HCT116 (cell line): Measurements from ENCODE around the gene MMAA. TPM values are rescaled to one million over a fixed set of nuclear protein-coding genes. Genes with fewer than 3 reads are reported as not detected.

Source experiments
- ATAC-seq: fragments of 200-7000 bp; cut with Tn5 transposase; 2 replicates; pipeline ENCODE4 v1.9.1; 2020; ENCODE audit warnings: mild to moderate bottlenecking, moderate library complexity
- BruUV-seq: library from RNA; stranded (reverse); fragments of 400-500 nt; replicated peaks from 2 replicates; lab custom pipeline; 2021; lab: Mats Ljungman, UMichigan
- CTCF ChIA-PET: fragments of 300-600 bp; sonication (Branson Sonifier 250); formaldehyde crosslinking; loops from one replicate; lab custom pipeline; 2021; ENCODE audit warnings: antibody characterized with exemption; lab: Charles Lee
- POLR2A ChIA-PET: fragments of 300-600, 350-600 bp; sonication (Branson Sonifier 250); formaldehyde crosslinking; loops from one replicate; lab custom pipeline; 2021; ENCODE audit warnings: antibody characterized with exemption; lab: Charles Lee
- RAD21 ChIA-PET, 2 experiments: fragments of 300-600 bp; sonication (Branson Sonifier 250); formaldehyde crosslinking; loops; one replicate each; lab custom pipeline; 2023; ENCODE audit warnings: low total read pairs in 2 of 2; ENCODE audit not compliant: uncharacterized antibody in 2 of 2, unreplicated experiment in 2 of 2, low non-redundant PET in 1 of 2; lab: Charles Lee
- DNase-seq: peaks from one replicate; pipeline ENCODE4 v3.0.0-alpha.2; 2010; ENCODE audit warnings: low read depth, low spot score
- H2AFZ ChIP-seq: fragments of 200-600 bp; shearing (Covaris generic), sonication (generic); 2 replicates; pipeline ENCODE4 v1.6.1; 2017; ENCODE audit warnings: low read depth, mixed run types, mixed read lengths, antibody characterized with exemption, low read length; ENCODE audit not compliant: poor library complexity, severe bottlenecking
- H3K27ac ChIP-seq: 2 replicates; pipeline ENCODE4 v1.5.1; 2012; ENCODE audit warnings: low read depth, low read length
- H3K27me3 ChIP-seq: fragments of 200-600 bp; sonication (generic); 2 replicates; pipeline ENCODE4 v1.6.1; 2016; ENCODE audit warnings: mixed run types, low read length, mixed read lengths; ENCODE audit not compliant: insufficient read depth
- H3K36me3 ChIP-seq, 2 experiments: fragments of 200-500 bp in 1 of 2; fragments of 200-600 bp in 1 of 2; sonication (Bioruptor generic) in 1 of 2; sonication (generic) in 1 of 2; 2 replicates each; pipeline versions ENCODE4 v1.5.1 to v1.6.1; 2014 to 2016; ENCODE audit warnings: low read length in 2 of 2, inconsistent platforms in 1 of 2, mixed read lengths in 1 of 2, mixed run types in 1 of 2; ENCODE audit not compliant: insufficient read depth in 2 of 2, control insufficient read depth in 1 of 2
- H3K4me1 ChIP-seq, 2 experiments: fragments of 200-600 bp in 1 of 2; sonication (generic) in 1 of 2; 2 replicates each; pipeline versions ENCODE4 v1.5.1 to v1.6.1; 2012 to 2017; ENCODE audit warnings: low read length in 2 of 2, inconsistent platforms in 1 of 2, mild to moderate bottlenecking in 1 of 2, mixed read lengths in 1 of 2, mixed run types in 1 of 2, moderate library complexity in 1 of 2; ENCODE audit not compliant: insufficient read depth in 2 of 2, control insufficient read depth in 1 of 2
- H3K4me2 ChIP-seq: fragments of 200-600 bp; sonication (generic); 2 replicates; pipeline ENCODE4 v1.6.1; 2017; ENCODE audit warnings: mixed run types, low read length, mixed read lengths
- H3K4me3 ChIP-seq, 2 experiments: fragments of 200-600 bp in 1 of 2; sonication (generic) in 1 of 2; replicated peaks in 1 of 2; 2 replicates each; pipeline ENCODE4 v1.5.1; 2011 to 2016; ENCODE audit warnings: low read length in 2 of 2, control low read depth in 1 of 2, low read depth in 1 of 2, mild to moderate bottlenecking in 1 of 2, mixed read lengths in 1 of 2, mixed run types in 1 of 2
- H3K79me2 ChIP-seq: fragments of 200-600 bp; sonication (generic); 2 replicates; pipeline ENCODE4 v1.6.1; 2017; ENCODE audit warnings: mild to moderate bottlenecking, mixed run types, low read length, moderate library complexity, mixed read lengths; ENCODE audit not compliant: insufficient read depth
- H3K9ac ChIP-seq: fragments of 200-600 bp; sonication (generic); 2 replicates; pipeline ENCODE4 v1.6.1; 2016; ENCODE audit warnings: low read length, mixed read lengths
- H3K9me2 ChIP-seq: fragments of 200-600 bp; sonication (generic), shearing (Covaris generic); 2 replicates; pipeline ENCODE4 v1.6.1; 2017; ENCODE audit warnings: mixed run types, mild to moderate bottlenecking, moderate library complexity; ENCODE audit not compliant: insufficient read depth
- H3K9me3 ChIP-seq, 2 experiments: fragments of 200-500 bp in 1 of 2; fragments of 200-600 bp in 1 of 2; sonication (Bioruptor generic) in 1 of 2; sonication (generic) in 1 of 2; 2 replicates each; pipeline ENCODE4 v1.6.1; 2014 to 2017; ENCODE audit warnings: low read length in 2 of 2, mixed read lengths in 2 of 2, inconsistent platforms in 1 of 2, low read depth in 1 of 2, mild to moderate bottlenecking in 1 of 2, mixed run types in 1 of 2, moderate library complexity in 1 of 2; ENCODE audit not compliant: control insufficient read depth in 1 of 2, insufficient read depth in 1 of 2
- H4K20me1 ChIP-seq: fragments of 200-600 bp; sonication (generic), shearing (Covaris generic); 2 replicates; pipeline ENCODE4 v1.6.1; 2017; ENCODE audit warnings: mixed run types, mild to moderate bottlenecking, moderate library complexity; ENCODE audit not compliant: insufficient read depth
- CBX3 ChIP-seq: IDR thresholded peaks from 2 replicates; pipeline ENCODE4 v1.6.1; 2012; ENCODE audit warnings: low read depth
- CEBPB ChIP-seq: IDR thresholded peaks from 2 replicates; pipeline ENCODE4 v1.6.1; 2012; ENCODE audit warnings: low read depth
- EGR1 ChIP-seq: IDR thresholded peaks from 2 replicates; pipeline ENCODE4 v1.6.1; 2012; ENCODE audit warnings: low read depth
- ELF1 ChIP-seq: IDR thresholded peaks from 2 replicates; pipeline ENCODE4 v1.6.1; 2012; ENCODE audit warnings: low read depth, borderline replicate concordance
- EZH2 ChIP-seq: fragments of 200-600 bp; sonication (generic); IDR thresholded peaks from 2 replicates; pipeline ENCODE4 v1.6.1; 2017; ENCODE audit warnings: antibody characterized with exemption, mixed run types
- POLR2AphosphoS5 ChIP-seq: IDR thresholded peaks from 2 replicates; pipeline ENCODE4 v1.6.1; 2011; ENCODE audit warnings: mild to moderate bottlenecking, low read depth, low read length, moderate library complexity
- RAD21 ChIP-seq: IDR thresholded peaks from 2 replicates; pipeline ENCODE4 v1.6.1; 2012; ENCODE audit warnings: low read depth, mild to moderate bottlenecking
- SIN3A ChIP-seq: IDR thresholded peaks from 2 replicates; pipeline ENCODE4 v1.6.1; 2012; ENCODE audit warnings: low read depth
- SP1 ChIP-seq: IDR thresholded peaks from 2 replicates; pipeline ENCODE4 v1.6.1; 2012; ENCODE audit warnings: low read depth
- YY1 ChIP-seq: IDR thresholded peaks from 2 replicates; pipeline ENCODE4 v1.6.1; 2011; ENCODE audit warnings: low read length, low read depth, moderate library complexity, mild to moderate bottlenecking; ENCODE audit not compliant: insufficient replicate concordance; ENCODE audit errors: extremely low read depth
- ZFX ChIP-seq: fragments of 450-650 bp; IDR thresholded peaks from 2 replicates; pipeline ENCODE4 v1.6.1; 2017
- intact Hi-C: fragments of 100-400 bp; cut with micrococcal nuclease; formaldehyde crosslinking; loops from 2 replicates; pipeline ENCODE4 v1.10.0; 2022
- total RNA-seq: library from RNA; stranded (reverse); gene quantifications from one replicate; pipeline ENCODE4 v1.2.1, GENCODE V29; 2021; ENCODE audit not compliant: unreplicated experiment
- TF ChIP-seq, protein P1 (sequence below): IDR thresholded peaks from 2 replicates; pipeline ENCODE4 v1.6.1; 2011; ENCODE audit warnings: mild to moderate bottlenecking, low read length, moderate library complexity; ENCODE audit not compliant: insufficient replicate concordance; ENCODE audit errors: extremely low read depth
- TF ChIP-seq, protein P2 (sequence below), 3 experiments: fragments of 200-600 bp in 1 of 3; sonication (generic) in 1 of 3; IDR thresholded peaks in 2 of 3; conservative IDR thresholded peaks in 1 of 3; 2 replicates each; pipeline ENCODE4 v1.5.1; 2012 to 2017; ENCODE audit warnings: low read depth in 2 of 3, low read length in 2 of 3, antibody characterized with exemption in 1 of 3, borderline replicate concordance in 1 of 3, control low read depth in 1 of 3, mild to moderate bottlenecking in 1 of 3, mixed read lengths in 1 of 3, mixed run types in 1 of 3, moderate library complexity in 1 of 3; ENCODE audit not compliant: insufficient read depth in 1 of 3
- TF ChIP-seq, protein P3 (sequence below): IDR thresholded peaks from 2 replicates; pipeline ENCODE4 v1.6.1; 2012

MMAA gene
- total RNA-seq, 1 experiment from 2014 or later: 3.6 TPM

- H3K27ac ChIP-seq: no peak overlapping the region
- no peak overlapping the region for H2AFZ ChIP-seq
- POLR2A ChIA-PET: no interaction called here
- H3K4me1 ChIP-seq: no peaks in the 10 kb centered on the region
- no TSS peak for BruUV-seq
- no peak overlapping the region for H3K9ac ChIP-seq
- H3K4me2 ChIP-seq: no peak overlapping the region
- no peaks in the 10 kb centered on the region for H3K9me2 ChIP-seq
- intact Hi-C loops: no loop called here
- RAD21 ChIA-PET: no interaction called here
- H3K79me2 ChIP-seq: no peaks in the 10 kb centered on the region
- CTCF ChIA-PET: no interaction called here
- H3K36me3 ChIP-seq: no peaks in the 10 kb centered on the region
- TF ChIP-seq, protein P1, sequence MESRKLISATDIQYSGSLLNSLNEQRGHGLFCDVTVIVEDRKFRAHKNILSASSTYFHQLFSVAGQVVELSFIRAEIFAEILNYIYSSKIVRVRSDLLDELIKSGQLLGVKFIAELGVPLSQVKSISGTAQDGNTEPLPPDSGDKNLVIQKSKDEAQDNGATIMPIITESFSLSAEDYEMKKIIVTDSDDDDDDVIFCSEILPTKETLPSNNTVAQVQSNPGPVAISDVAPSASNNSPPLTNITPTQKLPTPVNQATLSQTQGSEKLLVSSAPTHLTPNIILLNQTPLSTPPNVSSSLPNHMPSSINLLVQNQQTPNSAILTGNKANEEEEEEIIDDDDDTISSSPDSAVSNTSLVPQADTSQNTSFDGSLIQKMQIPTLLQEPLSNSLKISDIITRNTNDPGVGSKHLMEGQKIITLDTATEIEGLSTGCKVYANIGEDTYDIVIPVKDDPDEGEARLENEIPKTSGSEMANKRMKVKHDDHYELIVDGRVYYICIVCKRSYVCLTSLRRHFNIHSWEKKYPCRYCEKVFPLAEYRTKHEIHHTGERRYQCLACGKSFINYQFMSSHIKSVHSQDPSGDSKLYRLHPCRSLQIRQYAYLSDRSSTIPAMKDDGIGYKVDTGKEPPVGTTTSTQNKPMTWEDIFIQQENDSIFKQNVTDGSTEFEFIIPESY: no peak
- TF ChIP-seq ZFX (no peak), EGR1 (no peak), SP1 (no peak), YY1 (no peak), POLR2AphosphoS5 (no peak), ELF1 (no peak), RAD21 (no peak), SIN3A (no peak), CEBPB (no peak), CBX3 (no peak), EZH2 (no peak)
- TF ChIP-seq, protein P2, sequence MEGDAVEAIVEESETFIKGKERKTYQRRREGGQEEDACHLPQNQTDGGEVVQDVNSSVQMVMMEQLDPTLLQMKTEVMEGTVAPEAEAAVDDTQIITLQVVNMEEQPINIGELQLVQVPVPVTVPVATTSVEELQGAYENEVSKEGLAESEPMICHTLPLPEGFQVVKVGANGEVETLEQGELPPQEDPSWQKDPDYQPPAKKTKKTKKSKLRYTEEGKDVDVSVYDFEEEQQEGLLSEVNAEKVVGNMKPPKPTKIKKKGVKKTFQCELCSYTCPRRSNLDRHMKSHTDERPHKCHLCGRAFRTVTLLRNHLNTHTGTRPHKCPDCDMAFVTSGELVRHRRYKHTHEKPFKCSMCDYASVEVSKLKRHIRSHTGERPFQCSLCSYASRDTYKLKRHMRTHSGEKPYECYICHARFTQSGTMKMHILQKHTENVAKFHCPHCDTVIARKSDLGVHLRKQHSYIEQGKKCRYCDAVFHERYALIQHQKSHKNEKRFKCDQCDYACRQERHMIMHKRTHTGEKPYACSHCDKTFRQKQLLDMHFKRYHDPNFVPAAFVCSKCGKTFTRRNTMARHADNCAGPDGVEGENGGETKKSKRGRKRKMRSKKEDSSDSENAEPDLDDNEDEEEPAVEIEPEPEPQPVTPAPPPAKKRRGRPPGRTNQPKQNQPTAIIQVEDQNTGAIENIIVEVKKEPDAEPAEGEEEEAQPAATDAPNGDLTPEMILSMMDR (IDR thresholded peaks at IDR 0.05 in 2 of 3, conservative IDR thresholded peaks at IDR 0.05 in 1 of 3; ENCODE audit: borderline replicate concordance in 1 of 3, insufficient read depth in 1 of 3, low read depth in 2 of 3, low read length in 2 of 3): no peak
- TF ChIP-seq, protein P3, sequence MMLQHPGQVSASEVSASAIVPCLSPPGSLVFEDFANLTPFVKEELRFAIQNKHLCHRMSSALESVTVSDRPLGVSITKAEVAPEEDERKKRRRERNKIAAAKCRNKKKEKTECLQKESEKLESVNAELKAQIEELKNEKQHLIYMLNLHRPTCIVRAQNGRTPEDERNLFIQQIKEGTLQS: no peak
- H3K9me3 ChIP-seq: no peaks in the 10 kb centered on the region
- H4K20me1 ChIP-seq: no peaks in the 10 kb centered on the region
- H3K4me3 ChIP-seq: no peak overlapping the region
- no peaks in the 10 kb centered on the region for H3K27me3 ChIP-seq
- ATAC-seq (no peak), DNase-seq (no peak)
These were observed 29.1 kb upstream of the MMAA start for GRCh38 chr4:145589916-145590702.
